ENCODE results near the gene ZBTB20. TPM values are rescaled to one million over a fixed set of nuclear protein-coding genes. Genes with fewer than 3 reads are reported as not detected.

Gene ZBTB20
- total and polyA plus RNA-seq, 12 donors, result 2.8 to 167 (median 108) TPM

DNA sequence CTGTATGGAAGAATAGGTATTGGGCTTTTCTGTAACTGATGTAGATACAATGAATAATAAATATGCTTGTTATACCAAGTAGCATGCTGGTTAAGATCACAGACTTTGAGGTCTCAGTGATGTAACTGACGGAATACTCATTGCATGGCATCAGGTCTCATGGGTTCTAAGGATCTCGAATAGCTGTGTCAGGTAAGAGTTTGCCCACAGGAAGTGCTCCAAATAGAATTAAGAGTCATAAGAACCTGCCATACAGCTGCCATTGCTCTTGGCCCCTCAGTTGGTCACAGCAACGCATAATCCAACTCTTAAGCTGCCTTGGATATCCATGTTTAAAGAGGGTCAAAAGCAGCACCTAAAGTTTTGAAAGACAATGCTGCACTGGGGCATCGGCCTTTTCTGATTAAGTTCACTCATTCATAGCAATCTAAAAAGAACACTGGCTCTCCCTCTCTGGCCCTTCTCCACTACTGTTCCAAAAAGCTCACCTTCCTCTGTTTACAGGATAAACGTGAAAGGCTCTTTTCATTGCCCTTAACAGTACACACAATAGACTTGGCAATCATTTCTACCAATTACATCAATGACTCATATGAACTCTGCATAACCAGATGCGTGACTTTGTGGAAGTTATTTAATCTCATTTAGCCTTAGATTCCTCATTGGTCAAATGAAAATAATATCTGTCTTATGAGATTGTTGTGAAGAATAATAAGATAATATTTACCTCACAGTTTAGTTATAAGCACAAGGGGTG is 74.6 kb downstream of the ZBTB20 start:
- no peak for DNase-seq

GRCh38 chr3:115071601-115072000 is 75.5 kb downstream of the ZBTB20 start:
- Histone ChIP-seq H3K9me3 (replicated peaks in 1 of 3) (no peaks in the 10 kb centered on the region), H3K36me3 (replicated peaks in 1 of 2) (no peaks in the 10 kb centered on the region), H3K4me1 (replicated peaks in 1 of 2) (peaks cover 0 to 31% of the 10 kb centered on the region in 2 donors), H3K27ac (peak overlapping the region in 2 of 5 donors; percentile 36 to 39), H3K27me3 (no peaks in the 10 kb centered on the region), H3K4me3 (no peak overlapping the region)
- intact Hi-C loops (cut with DNase I), result no loop called here
- DNase-seq, result peak in 2 of 7 donors; percentile 5 to 26
- WGBS, 4 donors, result 68 to 79% (median 77%) methylated on average over 5 of the region's 5 CpGs
- no peak for TF ChIP-seq POLR2A (IDR thresholded peaks at IDR 0.05)
- TF ChIP-seq, protein P1, sequence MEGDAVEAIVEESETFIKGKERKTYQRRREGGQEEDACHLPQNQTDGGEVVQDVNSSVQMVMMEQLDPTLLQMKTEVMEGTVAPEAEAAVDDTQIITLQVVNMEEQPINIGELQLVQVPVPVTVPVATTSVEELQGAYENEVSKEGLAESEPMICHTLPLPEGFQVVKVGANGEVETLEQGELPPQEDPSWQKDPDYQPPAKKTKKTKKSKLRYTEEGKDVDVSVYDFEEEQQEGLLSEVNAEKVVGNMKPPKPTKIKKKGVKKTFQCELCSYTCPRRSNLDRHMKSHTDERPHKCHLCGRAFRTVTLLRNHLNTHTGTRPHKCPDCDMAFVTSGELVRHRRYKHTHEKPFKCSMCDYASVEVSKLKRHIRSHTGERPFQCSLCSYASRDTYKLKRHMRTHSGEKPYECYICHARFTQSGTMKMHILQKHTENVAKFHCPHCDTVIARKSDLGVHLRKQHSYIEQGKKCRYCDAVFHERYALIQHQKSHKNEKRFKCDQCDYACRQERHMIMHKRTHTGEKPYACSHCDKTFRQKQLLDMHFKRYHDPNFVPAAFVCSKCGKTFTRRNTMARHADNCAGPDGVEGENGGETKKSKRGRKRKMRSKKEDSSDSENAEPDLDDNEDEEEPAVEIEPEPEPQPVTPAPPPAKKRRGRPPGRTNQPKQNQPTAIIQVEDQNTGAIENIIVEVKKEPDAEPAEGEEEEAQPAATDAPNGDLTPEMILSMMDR (IDR thresholded peaks at IDR 0.05), result no peak

More for the DNA sequence above, 74.6 kb downstream of the ZBTB20 start:
- Histone ChIP-seq H3K4me1 (replicated peaks in 1 of 2) (peaks cover 0 to 34% of the 10 kb centered on the region in 2 donors), H3K27me3 (no peaks in the 10 kb centered on the region), H3K4me3 (no peak overlapping the region), H3K36me3 (replicated peaks in 1 of 2) (no peaks in the 10 kb centered on the region), H3K9me3 (replicated peaks in 1 of 3) (no peaks in the 10 kb centered on the region), H3K27ac (peak overlapping the region in 2 of 5 donors; percentile 23 to 36)
- TF ChIP-seq, protein P1 (IDR thresholded peaks at IDR 0.05), result no peak
- no peak for TF ChIP-seq POLR2A (IDR thresholded peaks at IDR 0.05)
- 69 to 78% (median 70%) methylated on average over 6 of the region's 6 CpGs for WGBS, 4 donors
- intact Hi-C loops (cut with DNase I), result no loop called here

DNA sequence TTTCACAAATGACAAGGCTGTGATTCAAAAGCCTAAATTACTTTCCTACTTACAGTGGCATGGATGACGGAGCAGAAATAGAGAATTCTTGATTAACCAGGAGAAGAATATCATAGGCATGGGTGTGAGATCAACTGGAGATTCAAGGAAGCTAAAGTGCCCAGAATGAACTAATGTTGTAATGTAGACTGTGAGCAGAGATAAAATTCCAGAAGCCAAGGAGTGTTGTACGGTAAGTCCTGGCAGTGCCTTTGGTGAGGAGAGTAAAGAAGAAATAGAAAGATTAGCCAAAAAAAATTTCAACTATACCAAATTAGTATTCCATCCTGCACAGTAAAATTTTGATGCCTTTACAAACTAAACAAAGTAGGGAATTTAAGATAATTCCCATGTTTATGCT is 75.9 kb downstream of the ZBTB20 start:
- peaks cover 0 to 31% of the 10 kb centered on the region in 2 donors for H3K4me1 ChIP-seq (replicated peaks in 1 of 2)
- WGBS, 4 donors, result 78 to 87% (median 83%) methylated on average over 2 of the region's 2 CpGs
- H3K4me3 ChIP-seq, result no peak overlapping the region

DNA sequence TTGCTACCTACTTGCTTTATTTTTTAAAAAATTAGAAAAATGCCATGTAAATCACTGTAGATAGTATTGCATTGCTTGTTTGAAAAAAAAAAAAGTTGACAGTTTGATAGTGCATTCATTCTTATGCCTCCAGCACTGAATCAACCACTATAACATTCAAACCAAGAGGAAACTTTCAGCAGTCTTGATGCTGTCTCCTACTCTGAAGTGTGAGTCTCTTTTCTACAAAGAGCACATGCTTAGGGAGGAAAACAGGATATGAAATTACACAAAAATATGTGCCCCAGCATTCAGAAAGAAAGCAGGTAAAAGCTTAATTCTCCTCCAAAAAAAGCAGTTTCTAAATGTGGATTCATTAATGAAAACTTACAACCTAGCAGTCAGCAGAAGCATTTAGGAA is 78.3 kb downstream of the ZBTB20 start:
- peaks cover 0 to 20% of the 10 kb centered on the region in 2 donors for H3K4me1 ChIP-seq (replicated peaks in 1 of 2)

More for the DNA sequence above, 75.9 kb downstream of the ZBTB20 start:
- intact Hi-C loops (cut with DNase I), result no loop called here
- no peak for TF ChIP-seq POLR2A (IDR thresholded peaks at IDR 0.05)
- TF ChIP-seq, protein P1 (IDR thresholded peaks at IDR 0.05), result no peak
- DNase-seq, result no peak
- H3K9me3 ChIP-seq (replicated peaks in 1 of 3), result no peaks in the 10 kb centered on the region
- no peaks in the 10 kb centered on the region for H3K27me3 ChIP-seq
- peak overlapping the region in 2 of 5 donors; percentile 36 to 39 for H3K27ac ChIP-seq
- H3K36me3 ChIP-seq (replicated peaks in 1 of 2), result no peaks in the 10 kb centered on the region

More for the DNA sequence above, 78.3 kb downstream of the ZBTB20 start:
- Histone ChIP-seq H3K27ac (no peak overlapping the region), H3K36me3 (replicated peaks in 1 of 2) (no peaks in the 10 kb centered on the region), H3K9me3 (replicated peaks in 1 of 3) (no peaks in the 10 kb centered on the region), H3K4me3 (no peak overlapping the region), H3K27me3 (no peaks in the 10 kb centered on the region)
- intact Hi-C loops (cut with DNase I), result no loop called here
- TF ChIP-seq POLR2A (IDR thresholded peaks at IDR 0.05), result no peak
- TF ChIP-seq, protein P1 (IDR thresholded peaks at IDR 0.05), result no peak
- DNase-seq, result no peak
